Motor neuron (in vitro differentiated cells): ENCODE measurements around the gene PNPLA2. TPM values are rescaled to one million over a fixed set of nuclear protein-coding genes. Genes with fewer than 3 reads are reported as not detected.

Experiments used
- ATAC-seq, 8 experiments: fragments of 200-7000 bp; cut with Tn5 transposase; replicated peaks in 6 of 8; 2 replicates each; pipeline ENCODE4 v1.8.0; 2021; ENCODE audit warnings: mild to moderate bottlenecking in 8 of 8, moderate library complexity in 8 of 8
- H3K27ac ChIP-seq, 2 donors: fragments of 250-450 bp; sonication (Bioruptor Pico); 2 replicates each; pipeline ENCODE4 v1.9.0; 2021; ENCODE audit warnings: antibody characterized with exemption in 2 of 2, mild to moderate bottlenecking in 2 of 2, moderate library complexity in 1 of 2
- H3K4me1 ChIP-seq, 2 donors: fragments of 250-450 bp; sonication (Bioruptor Pico); replicated peaks in 1 of 2; 2 replicates each; pipeline ENCODE4 v1.6.1; 2021; ENCODE audit warnings: antibody characterized with exemption in 2 of 2, mild to moderate bottlenecking in 2 of 2, moderate library complexity in 1 of 2
- H3K4me3 ChIP-seq, 5 donors: fragments of 250-450 bp; sonication (Bioruptor Pico); 2 replicates each; pipeline ENCODE4 v1.9.0; 2021; ENCODE audit warnings: antibody characterized with exemption in 5 of 5, mild to moderate bottlenecking in 5 of 5, moderate library complexity in 4 of 5
- WGBS, 10 experiments: fragments of 450-650 bp; shearing (Covaris generic); methylation state at CpG; one replicate each; pipeline ENCODE4 v1.0.0; 2022; 5-methylcytosine and 5-hydroxymethylcytosine counted together
- in situ Hi-C, 9 experiments: fragments of 400-800 bp; cut with MboI; loops; one replicate each; pipeline ENCODE4 v1.15.0; 2021; ENCODE audit warnings: low sequenced_read_pairs in 9 of 9, low pct_unique_long_range_greater_than_20kb in 2 of 9; ENCODE audit not compliant: unreplicated experiment in 9 of 9
- total RNA-seq, 8 experiments: library from RNA; unstranded; fragments of 300-600 nt; gene quantifications; 2 replicates each; pipeline versions ENCODE4 v1.2.3 to v1.2.4, GENCODE V29; 2022

The PNPLA2 gene
- total RNA-seq, 8 experiments from 2014 or later = 5.2 to 58.7 (median 13.1) TPM

DNA sequence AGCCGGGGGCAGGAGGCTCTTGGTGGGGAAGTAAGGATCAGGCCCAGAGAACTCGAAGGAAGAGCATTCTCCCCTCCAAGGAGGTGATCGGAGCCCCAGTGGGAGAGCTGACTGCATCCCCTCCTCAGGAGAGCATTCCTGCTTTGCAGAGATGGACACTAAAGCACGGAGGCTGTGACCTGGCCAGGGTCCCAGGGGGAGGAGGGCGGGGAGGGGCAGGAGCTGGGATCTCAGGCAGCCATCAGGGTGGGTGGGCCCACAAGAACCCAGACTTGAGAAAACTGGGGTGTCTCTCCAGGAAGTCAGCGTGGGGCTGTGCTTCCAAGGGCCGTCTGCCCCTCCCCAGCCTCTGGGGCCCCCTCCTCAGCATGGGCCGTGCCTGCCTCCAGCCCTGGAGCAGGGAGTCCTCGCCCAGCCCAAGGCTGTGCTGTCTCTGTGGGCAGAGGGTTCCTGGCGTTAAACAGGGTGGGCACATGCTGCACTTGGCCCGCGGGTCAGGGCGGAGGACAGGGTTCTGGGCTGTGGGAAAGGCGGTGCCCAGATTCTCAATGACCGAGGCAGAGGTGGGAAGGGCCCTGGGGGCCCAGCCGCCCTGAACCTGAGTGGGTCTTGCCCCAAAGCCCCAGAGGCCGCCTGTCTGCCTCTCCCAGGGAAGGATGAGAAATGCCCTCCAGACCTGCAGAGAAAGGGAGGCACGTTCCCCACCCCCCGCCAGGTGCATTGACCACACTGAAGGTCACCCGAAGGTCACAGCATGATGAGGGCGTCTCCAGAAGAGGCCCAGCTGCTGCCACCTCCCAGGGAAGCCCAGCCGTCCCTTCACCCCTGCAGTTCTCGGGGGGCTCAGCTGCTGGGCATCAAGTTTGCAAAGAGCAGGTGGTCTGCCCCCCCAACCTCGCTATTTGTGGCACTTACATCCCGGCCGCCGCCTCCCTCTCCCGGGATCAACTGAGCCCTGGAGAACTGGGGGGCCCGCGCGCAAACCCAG, 29.5 kb upstream of the PNPLA2 start:
- peak overlapping the region; percentile 68 to 80 for H3K27ac ChIP-seq
- 5 to 67% (median 29%) methylated on average over 1 to 4 of the region's 31 CpGs; no CpG with 5 or more reads in 6 of the 10 experiments for WGBS, 10 experiments
- in situ Hi-C loops = no loop called here
- peaks cover 11 to 29% of the 10 kb centered on the region in 2 donors for H3K4me1 ChIP-seq
- H3K4me3 ChIP-seq = peak overlapping the region; percentile 35 to 58 (median 49)
- peak in 7 of 8 experiments; percentile 1 to 9 (median 4) for ATAC-seq

DNA sequence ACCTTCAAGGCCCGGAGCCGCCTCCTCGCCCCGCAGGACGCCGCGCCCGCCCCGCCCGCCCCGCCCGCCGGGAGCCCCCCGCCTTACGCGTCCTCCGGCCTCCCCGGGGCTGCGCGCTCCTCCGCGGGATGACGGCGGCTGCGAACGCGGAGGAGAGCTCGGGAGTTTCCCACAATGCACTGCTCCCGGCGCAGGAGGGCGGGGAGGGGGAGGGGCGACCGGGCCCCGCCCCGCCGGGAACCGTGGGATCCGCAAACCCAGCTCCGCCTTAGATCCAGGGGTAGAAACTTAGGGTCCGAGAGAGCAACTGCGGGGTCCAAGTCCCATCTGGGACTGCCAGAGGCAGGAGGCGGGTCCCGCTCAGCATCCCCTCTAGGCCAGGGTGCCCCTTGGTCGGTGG, 28.8 kb upstream of the PNPLA2 start, which contains the start of gene CEND1:
Gene CEND1, minus strand, starts transcription at position 148 of the 400 bp plus-strand sequence. CDS start 1,514 bp downstream, outside the sequence.
- H3K4me3 ChIP-seq = peak within 1 kb of the TSS; percentile 35 to 58 (median 49)
- peak within 1 kb of the TSS; percentile 68 to 80 for H3K27ac ChIP-seq
- WGBS, 10 experiments = 50% methylated on average over 2 of the region's 44 CpGs; no CpG with 5 or more reads in 9 of the 10 experiments
- ATAC-seq = peak; percentile 6 to 60 (median 42)
- in situ Hi-C loops = no loop called here
- peaks cover 15 to 33% of the 10 kb centered on the region in 2 donors for H3K4me1 ChIP-seq

DNA sequence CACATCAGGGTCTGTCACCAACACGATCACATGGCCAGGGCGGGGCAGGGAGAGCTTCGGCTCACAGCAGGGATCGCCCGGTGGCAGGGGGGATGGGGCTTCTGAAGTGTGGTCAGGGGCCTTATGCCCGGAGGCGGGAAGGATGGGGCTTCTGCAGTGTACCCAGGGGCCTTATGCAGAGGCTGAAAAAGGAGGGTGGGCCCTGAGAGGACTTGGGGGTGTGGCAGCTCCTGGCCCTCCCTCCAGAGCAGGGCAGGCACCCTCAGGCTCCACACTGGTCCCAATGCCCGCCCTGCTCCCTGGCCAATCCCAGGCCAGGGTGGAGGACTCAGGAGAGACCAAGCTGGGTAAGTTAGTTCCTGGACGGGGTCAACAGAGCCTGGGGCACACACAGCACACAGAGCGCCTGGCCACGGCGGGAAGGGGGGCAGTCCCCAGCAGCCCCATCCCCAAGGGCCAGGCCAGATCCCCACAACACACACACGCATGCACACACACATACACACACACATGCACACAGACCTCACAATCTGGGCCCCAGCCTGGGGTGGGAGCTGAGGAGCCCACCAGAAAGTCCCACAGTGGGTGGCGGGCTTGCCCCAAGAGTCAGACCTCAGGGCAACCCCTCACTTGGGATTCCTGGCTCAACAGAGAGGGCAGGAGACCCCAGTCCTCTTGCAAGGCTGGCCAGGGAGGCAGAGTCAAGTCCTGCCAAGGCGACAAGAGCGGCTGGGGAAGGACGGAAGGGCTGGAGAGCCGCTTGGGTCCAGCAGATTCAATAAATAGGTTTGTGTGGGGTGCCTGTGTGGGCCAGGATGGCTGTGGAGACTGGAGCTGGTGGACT, 27.8 kb upstream of the PNPLA2 start:
- H3K4me1 ChIP-seq = peaks cover 25 to 43% of the 10 kb centered on the region in 2 donors
- 43 to 100% (median 68%) methylated on average over 1 to 5 of the region's 18 CpGs; no CpG with 5 or more reads in 6 of the 10 experiments for WGBS, 10 experiments
- in situ Hi-C loops = no loop called here
- no peak overlapping the region for H3K27ac ChIP-seq
- ATAC-seq = peak; percentile 31 to 69 (median 54)
- H3K4me3 ChIP-seq = no peak overlapping the region

DNA sequence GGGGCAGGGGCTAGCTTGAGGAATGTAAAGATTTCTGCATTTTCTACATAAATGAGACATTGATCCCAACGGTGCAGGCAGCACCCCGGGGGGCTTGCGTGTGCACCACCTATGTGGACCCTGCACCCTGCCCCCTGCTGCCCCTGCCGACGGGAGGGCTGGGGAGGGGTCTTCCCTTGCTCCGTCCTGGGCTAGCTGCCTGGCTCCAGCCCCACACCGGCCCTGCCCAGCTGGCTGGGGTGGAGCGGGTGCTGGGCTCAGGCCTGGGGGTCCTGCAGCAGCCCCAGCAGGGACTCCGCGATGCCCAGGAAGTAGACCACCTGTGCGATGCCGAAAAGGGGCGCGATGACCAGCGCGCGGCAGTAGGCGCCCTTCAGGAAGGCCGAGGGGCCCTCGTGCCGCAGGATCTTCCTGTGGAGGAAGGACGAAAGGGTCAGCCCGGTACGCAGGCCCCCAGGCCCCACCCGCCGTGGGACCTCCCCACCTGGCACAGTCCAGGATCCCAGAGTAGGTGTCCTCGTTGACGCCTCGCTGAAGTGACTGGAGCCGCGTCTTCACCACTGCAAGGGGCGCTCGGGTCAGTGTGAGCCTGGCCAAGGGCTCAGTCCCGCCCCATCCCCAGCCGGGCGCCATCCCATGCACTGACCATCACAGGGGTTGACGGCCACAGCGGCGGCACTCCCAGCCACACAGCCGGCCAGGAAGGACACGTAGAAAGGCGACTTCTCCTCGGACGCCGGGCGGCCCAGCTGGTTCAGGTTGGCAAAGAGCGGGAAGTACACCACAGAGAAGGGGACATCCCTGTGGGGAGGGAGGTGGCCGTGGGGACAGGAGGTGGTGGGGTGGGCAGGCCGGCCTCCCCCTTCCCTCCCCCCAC, 26.8 kb upstream of the PNPLA2 start:
- ATAC-seq = no peak
- Histone ChIP-seq H3K4me3 (no peak overlapping the region), H3K27ac (no peak overlapping the region), H3K4me1 (peaks cover 30 to 51% of the 10 kb centered on the region in 2 donors)
- in situ Hi-C loops = no loop called here
- 91 to 100% methylated on average over 1 to 10 of the region's 49 CpGs; no CpG with 5 or more reads in 8 of the 10 experiments for WGBS, 10 experiments

DNA sequence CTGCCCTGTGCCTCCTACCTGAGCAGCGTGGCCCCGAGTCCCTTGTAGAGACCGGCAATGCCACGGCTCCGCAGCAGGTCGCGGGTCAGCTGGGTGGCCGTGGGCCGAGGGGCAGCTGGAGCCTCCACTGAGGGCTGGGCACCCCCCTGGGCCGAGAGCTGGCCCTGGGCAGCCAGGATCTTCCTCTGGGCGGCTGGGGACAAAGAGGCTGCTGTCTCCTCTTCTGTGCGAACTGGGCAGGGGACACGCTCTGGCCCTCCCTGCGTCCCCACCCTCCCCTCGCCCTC, 26.2 kb upstream of the PNPLA2 start:
- in situ Hi-C loops = no loop called here
- Histone ChIP-seq H3K4me1 (peaks cover 30 to 51% of the 10 kb centered on the region in 2 donors), H3K4me3 (no peak overlapping the region), H3K27ac (no peak overlapping the region)
- ATAC-seq = no peak
- WGBS, 10 experiments = 100% methylated on average over 2 of the region's 15 CpGs; no CpG with 5 or more reads in 9 of the 10 experiments

DNA sequence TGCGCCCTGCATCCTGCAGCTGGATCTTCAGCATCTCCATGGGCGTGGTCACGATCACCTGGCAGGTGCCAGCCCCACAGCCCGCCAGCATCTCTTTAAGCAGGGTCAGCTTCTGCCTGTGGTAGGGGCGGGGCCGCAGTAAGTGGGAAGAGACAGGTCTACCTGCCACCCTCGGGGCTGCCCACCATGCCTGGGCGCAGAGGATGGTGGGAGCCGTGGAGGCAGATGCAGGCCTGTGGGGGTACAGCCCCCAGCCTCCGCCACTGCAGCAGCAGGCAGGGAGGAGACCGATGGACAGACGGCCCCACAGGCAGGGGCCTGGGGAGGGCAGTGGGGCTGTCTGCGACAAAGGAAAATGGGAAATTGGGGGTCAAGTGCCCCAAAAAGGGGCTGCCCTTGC, 25.8 kb upstream of the PNPLA2 start:
- WGBS, 10 experiments = 98 to 100% methylated on average over 2 to 7 of the region's 13 CpGs; no CpG with 5 or more reads in 8 of the 10 experiments
- H3K4me3 ChIP-seq = no peak overlapping the region
- H3K4me1 ChIP-seq = peaks cover 30 to 51% of the 10 kb centered on the region in 2 donors
- no peak overlapping the region for H3K27ac ChIP-seq
- in situ Hi-C loops = no loop called here
- no peak for ATAC-seq

DNA sequence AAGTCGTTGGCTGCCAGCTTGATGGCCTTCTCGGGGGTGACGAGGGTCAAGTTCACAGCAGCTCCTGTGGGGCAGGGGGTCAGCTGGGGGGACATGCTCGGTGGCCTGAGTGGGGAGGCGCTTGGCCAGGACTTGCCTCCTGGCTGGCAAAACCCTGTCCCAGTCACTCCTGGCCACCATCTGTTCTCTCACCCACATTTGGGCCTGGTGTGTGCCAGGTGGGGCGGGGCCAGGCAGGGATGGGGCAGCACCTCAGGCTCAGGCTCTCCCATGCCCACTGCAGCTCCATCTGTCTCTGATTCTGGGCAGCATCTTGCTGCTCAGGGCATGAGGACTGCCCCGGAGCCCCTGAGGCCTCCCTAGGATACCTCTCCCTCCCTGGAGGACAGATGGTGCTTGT, 25.2 kb upstream of the PNPLA2 start:
- in situ Hi-C loops = no loop called here
- ATAC-seq = no peak
- WGBS, 10 experiments = 72 to 80% methylated on average over 2 of the region's 7 CpGs; no CpG with 5 or more reads in 8 of the 10 experiments
- peaks cover 32 to 51% of the 10 kb centered on the region in 2 donors for H3K4me1 ChIP-seq
- no peak overlapping the region for H3K4me3 ChIP-seq
- H3K27ac ChIP-seq = no peak overlapping the region

DNA sequence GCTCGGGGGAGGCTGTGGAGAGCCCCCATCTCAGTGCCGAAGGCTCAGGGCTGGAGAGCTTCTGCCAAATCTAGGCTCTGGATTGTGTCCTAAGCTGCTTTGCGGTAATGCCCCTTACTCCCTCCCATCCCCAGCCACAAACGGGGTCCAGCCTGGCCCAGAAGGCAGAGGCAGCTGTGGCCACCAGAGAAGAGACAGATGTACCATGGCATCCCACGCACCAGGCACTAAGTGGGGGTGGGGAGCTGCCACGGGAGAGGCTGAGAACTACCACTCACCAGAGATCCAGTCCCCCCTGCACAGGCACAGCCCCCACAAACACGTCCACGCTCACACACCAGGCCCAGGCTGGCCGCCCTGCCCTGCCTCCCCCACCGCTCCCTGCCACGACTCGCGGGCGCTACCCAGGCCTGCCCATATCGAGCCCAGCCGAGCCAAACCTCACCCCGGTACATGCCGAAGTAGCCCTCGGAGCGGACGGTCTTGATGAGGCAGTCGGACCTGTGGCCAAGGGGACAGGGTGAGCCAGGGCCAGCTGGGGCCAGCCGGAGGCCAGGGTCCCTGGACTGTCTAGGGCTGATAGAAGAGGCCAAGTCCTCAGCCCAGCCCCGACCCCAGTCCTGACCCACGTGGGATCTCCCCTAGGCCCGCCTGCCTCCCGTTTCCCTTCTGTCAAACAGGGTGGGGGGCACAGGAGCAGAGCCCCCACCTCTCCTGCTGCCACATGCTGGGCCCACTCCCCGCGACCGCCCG, 24.5 kb upstream of the PNPLA2 start:
- H3K27ac ChIP-seq = no peak overlapping the region
- no peak overlapping the region for H3K4me3 ChIP-seq
- ATAC-seq = no peak
- in situ Hi-C loops = no loop called here
- H3K4me1 ChIP-seq = peaks cover 26 to 47% of the 10 kb centered on the region in 2 donors
- WGBS, 10 experiments = 80 to 88% (median 81%) methylated on average over 4 to 5 of the region's 31 CpGs; no CpG with 5 or more reads in 7 of the 10 experiments

DNA sequence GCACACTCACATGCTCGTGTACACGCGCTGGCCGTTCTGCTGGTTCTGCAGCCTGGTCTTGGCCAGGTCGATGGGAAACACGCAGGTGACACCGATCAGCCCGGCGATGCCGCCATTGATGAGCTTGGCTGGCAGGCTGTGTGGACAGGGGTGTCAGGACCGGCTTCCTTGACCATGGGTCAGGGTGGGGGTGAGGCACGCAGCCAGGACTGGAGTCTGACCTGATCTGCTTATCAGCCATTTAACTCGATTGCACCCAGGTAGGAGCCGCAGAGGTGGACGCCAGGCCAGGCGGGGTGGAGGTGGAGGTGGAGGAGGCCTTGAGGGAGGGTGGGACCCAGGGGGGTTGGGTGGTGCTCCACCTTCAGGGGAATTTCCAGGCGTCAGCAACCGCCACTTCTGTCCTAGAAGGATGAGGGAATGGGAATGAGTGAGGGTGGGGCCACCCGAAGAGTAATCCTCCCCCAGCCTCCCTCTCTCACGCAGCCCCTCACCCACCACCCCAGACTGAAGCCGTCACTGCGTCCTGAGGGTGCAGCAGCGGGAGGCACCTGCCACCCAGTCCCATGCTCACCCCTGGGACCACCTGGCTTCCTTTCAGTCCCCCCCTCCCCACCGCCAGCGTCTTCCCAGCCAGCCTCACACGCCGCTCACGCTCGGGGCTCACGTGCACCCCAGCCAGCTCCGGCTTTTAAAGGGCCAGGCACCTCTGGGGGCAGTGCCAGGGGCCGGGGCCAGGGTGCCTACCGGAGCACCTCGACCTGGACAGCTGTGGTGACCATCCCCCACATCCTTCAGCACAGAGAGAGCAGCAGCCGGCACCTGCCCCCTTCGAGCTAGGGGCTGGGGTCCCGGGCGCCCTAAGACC, 23.7 kb upstream of the PNPLA2 start:
- WGBS, 10 experiments = 100% methylated on average over 2 of the region's 38 CpGs; no CpG with 5 or more reads in 9 of the 10 experiments
- Histone ChIP-seq H3K4me3 (peak overlapping the region; percentile 54 to 79 (median 61)), H3K4me1 (peaks cover 23 to 39% of the 10 kb centered on the region in 2 donors), H3K27ac (peak overlapping the region; percentile 95 to 97)
- peak in 1 of 8 experiments; percentile 2 for ATAC-seq
- in situ Hi-C loops = no loop called here

DNA sequence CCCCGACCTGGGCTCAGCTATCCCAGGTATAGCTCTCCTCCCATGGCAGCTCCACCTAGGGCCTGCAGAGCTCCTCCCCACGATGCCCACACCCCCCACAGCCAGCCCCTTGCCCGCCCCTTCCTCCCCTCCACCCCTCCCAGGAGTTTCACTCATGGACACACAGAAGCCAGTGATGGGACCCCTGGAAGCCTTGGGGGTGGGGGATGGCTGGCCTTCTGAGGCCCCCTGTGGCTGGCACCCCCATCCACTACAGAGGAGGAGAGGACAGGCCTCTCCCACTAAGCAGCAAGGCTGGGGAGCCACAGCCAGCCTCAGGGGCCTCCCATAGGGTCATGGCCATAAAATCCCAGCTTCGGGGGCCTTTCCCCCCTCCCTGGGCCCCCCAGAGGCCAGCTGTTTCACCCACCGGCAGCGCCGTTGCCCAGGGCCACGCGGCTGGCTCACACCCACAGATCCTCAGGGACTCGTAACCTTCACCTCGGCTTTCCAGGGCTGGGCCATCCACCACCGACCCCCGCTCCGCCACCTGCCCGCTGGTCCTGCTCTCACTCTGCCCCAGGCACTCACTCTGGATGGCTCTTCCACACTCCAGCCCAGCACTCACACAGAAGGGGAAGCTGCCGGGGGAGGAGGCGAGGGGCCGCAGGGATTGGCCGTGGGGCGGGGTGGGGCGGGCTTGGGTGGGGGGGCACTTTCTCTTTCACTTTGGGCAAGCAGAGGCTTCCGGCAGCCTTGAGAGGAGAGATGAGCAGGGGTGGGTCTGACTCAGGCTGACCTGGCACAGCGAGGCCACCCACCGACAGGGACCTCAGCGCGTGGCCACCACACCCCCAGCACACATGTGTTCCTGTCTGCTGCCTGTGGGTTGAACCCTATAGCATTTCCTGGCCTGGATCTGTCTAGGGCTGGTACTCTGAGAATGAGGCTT, 22.8 kb upstream of the PNPLA2 start:
- H3K4me1 ChIP-seq = peaks cover 23 to 30% of the 10 kb centered on the region in 2 donors
- in situ Hi-C loops = no loop called here
- no CpG with 5 or more reads among the region's 26 CpGs for WGBS, 10 experiments
- H3K27ac ChIP-seq = peak overlapping the region; percentile 95 to 97
- peak; percentile 35 to 58 (median 42) for ATAC-seq
- peak overlapping the region; percentile 54 to 79 (median 61) for H3K4me3 ChIP-seq
